ENCODE data around the gene CCDC33.

Gene CCDC33

DNA sequence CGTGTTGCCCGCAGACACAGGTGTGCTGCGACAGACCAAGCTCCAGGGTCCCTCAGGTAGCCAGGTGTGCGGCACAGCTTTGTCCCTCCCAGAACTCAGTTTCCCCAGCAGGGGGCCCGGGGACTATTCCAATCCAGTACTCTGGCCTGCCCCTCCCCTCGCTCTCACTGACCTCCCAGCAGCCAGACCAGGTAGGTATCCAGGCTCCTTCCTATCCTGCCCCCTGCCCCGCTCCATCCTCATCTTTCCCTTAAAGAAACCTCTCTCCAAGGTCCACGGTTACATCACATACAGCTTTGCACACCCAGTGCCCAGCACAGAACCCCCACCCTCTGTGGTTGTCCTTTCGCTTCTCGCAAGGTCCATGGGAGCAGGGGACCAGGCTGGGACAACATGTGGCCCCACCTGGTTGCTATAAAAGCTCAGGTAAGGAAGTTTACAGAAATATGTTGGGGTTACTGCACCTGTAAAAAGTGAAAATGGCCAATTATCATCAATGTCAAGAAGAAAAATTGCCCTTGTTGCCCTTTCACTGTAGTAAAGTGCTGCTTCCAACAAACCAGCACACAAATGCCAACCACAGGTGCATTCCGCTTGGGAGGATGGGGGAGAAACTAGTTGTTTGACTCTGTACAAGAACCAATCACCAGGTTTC lies 138.6 kb downstream of the CCDC33 start:
- H3K4me2 ChIP-seq = peak overlapping the region; percentile 98
- H3K4me3 ChIP-seq = peak overlapping the region; percentile 72
- TF ChIP-seq Cebpa-rat (IDR thresholded peaks at IDR 0.05) = no peak
- H3K36me3 ChIP-seq = no peaks in the 10 kb centered on the region
- peak overlapping the region; percentile 67; the same call in 1 of the 2 replicates for H3K9ac ChIP-seq
- H3K4me1 ChIP-seq = peaks cover 34% of the 10 kb centered on the region
- H3K27ac ChIP-seq = no peak overlapping the region
- H3K9me3 ChIP-seq = no peaks in the 10 kb centered on the region
- H3K27me3 ChIP-seq = no peaks in the 10 kb centered on the region
- H4K20me1 ChIP-seq = peaks cover 5% of the 10 kb centered on the region; the same call in 1 of the 2 replicates

DNA sequence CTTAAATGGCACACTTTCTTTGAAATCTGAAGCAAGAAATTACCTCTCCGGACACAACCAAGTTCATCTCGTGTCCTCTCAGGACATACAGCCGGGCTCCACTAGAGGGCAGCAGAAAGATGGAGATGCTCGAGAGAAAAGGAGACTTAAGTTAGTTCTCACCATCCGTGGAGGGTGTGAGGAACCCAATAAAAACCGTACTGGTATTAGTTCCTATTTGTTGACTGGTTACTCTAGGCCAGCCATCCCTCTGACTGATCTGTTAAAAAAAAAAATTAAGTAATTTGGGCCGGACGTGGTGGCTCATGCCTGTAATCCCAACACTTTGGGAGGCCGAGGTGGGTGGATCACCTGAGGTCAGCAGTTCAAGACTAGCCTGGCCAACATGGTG lies 139.2 kb downstream of the CCDC33 start:
- TF ChIP-seq Cebpa-rat (IDR thresholded peaks at IDR 0.05) = no peak
- Histone ChIP-seq H3K9me3 (no peaks in the 10 kb centered on the region), H4K20me1 (peaks cover 5% of the 10 kb centered on the region; the same call in 1 of the 2 replicates), H3K27me3 (no peaks in the 10 kb centered on the region), H3K27ac (no peak overlapping the region), H3K36me3 (no peaks in the 10 kb centered on the region), H3K4me2 (peak overlapping the region; percentile 98), H3K4me3 (no peak overlapping the region), H3K4me1 (peaks cover 35% of the 10 kb centered on the region), H3K9ac (no peak overlapping the region)

DNA sequence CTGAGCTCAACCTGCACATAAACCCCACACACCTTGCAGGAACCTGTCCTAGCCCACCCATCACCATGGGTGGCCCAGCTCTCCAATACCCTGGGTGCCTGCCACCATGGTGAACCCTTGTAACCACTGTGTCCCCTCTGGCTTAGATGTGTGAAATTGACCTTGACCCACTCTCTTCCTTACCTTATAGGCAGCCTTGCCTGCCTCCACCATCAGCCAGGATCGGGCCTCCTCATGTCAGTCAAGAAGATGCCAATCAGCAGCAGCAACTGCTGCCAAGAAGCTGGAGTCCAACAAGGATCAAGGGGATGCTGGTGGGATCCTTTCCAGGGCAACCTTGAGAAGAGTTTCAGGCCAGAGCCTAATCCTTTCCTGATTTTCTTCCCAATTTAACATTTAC lies 140.1 kb downstream of the CCDC33 start:
- Histone ChIP-seq H3K9me3 (no peaks in the 10 kb centered on the region), H3K4me2 (no peak overlapping the region), H3K36me3 (no peaks in the 10 kb centered on the region), H3K9ac (no peak overlapping the region), H4K20me1 (peaks cover 5% of the 10 kb centered on the region; the same call in 1 of the 2 replicates), H3K27me3 (no peaks in the 10 kb centered on the region), H3K27ac (no peak overlapping the region), H3K4me3 (no peak overlapping the region), H3K4me1 (peaks cover 35% of the 10 kb centered on the region)
- TF ChIP-seq Cebpa-rat (IDR thresholded peaks at IDR 0.05) = no peak

DNA sequence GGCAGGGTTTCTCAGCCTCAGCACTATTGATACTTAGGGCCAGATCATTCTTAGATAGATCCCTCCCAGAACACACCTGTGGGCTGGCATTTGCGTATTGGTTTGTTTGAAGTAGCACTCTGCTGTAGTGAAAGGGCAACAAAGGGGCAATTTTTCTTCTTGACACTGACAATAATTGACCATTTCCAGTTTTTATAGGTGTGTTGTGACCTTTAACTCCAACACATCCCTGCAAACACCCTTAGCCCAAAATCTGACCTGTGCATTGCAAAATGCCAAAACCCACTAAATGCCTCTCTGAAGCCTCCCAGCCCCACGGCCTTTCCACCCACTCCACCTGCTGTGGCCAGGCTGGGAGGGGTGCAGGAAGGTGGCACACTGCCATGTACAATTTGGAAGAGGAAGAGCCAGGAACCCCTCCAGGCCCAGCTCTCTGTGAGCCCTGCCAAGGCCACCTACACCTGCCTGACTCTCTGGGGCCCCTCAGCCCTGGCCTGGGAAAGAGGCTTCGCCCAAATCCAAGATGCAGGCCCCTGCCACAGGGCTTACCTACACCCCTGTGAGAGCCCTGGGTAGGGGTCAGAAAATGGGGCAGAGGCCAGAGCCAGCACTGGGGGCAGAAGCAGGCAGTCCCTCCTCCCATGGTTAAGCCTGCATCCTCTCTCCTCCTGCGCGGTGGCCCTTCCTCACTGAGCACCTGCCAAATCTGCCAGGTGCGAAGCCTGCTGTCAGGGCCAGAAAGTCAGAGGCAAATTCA lies 140.9 kb downstream of the CCDC33 start:
- no peaks in the 10 kb centered on the region for H3K9me3 ChIP-seq

DNA sequence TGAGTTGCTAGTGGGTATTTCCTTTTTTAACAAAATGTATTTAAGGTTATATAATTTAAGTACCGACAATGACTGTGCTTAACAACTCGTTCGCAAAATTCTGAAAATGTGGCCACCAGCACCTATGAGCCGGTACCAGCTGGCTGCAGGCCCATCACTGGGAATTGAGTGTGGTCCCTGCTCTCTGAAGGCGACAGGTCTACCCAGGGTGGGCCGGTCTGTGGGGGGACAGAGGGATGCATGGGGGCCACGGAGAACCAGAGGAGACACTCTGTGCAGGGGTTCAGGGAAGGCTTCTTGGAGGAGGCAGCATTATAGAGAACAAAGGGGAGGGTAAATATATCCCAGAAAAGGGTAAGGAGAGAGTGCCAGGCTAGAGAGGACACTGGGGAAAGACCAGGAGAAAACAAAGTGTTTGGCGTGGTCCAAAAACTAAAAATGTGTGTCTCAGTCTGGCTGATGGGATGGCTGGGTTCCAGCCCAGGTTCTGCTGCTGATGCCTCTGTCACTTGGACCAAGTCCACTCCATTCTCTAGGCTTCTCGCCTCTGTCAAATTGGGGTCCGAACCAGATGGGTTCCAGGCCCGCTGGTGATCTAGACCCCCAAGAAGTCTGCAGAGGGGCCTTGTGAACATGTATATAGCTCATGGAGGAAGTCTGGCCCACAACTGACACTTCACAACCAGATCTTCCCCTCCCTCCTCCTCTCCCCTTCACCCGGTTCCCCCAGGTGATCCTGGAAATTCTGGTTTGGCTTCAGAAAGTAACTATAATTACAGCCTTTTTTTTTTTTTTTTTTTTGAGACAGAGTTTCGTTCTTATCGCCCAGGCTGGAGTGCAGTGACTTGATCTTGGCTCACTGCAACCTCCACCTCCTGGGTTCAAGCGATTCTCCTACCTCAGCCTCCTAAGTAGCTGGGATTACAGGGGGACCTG lies 142.0 kb downstream of the CCDC33 start:
- H3K9ac ChIP-seq = no peak overlapping the region
- H4K20me1 ChIP-seq = peaks cover 5% of the 10 kb centered on the region; the same call in 1 of the 2 replicates
- no peaks in the 10 kb centered on the region for H3K27me3 ChIP-seq
- H3K36me3 ChIP-seq = no peaks in the 10 kb centered on the region
- peak overlapping the region; percentile 78 for H3K4me2 ChIP-seq
- H3K4me1 ChIP-seq = peaks cover 45% of the 10 kb centered on the region
- H3K27ac ChIP-seq = no peak overlapping the region
- H3K9me3 ChIP-seq = no peaks in the 10 kb centered on the region
- no peak overlapping the region for H3K4me3 ChIP-seq
- no peak for TF ChIP-seq Cebpa-rat (IDR thresholded peaks at IDR 0.05)

More for the DNA sequence above, 140.9 kb downstream of the CCDC33 start:
- H3K4me1 ChIP-seq = peaks cover 35% of the 10 kb centered on the region
- H3K9ac ChIP-seq = no peak overlapping the region
- no peak overlapping the region for H3K4me3 ChIP-seq
- H3K27ac ChIP-seq = no peak overlapping the region
- H4K20me1 ChIP-seq = peaks cover 5% of the 10 kb centered on the region; the same call in 1 of the 2 replicates
- no peaks in the 10 kb centered on the region for H3K27me3 ChIP-seq
- no peaks in the 10 kb centered on the region for H3K36me3 ChIP-seq
- no peak for TF ChIP-seq Cebpa-rat (IDR thresholded peaks at IDR 0.05)
- H3K4me2 ChIP-seq = no peak overlapping the region

DNA sequence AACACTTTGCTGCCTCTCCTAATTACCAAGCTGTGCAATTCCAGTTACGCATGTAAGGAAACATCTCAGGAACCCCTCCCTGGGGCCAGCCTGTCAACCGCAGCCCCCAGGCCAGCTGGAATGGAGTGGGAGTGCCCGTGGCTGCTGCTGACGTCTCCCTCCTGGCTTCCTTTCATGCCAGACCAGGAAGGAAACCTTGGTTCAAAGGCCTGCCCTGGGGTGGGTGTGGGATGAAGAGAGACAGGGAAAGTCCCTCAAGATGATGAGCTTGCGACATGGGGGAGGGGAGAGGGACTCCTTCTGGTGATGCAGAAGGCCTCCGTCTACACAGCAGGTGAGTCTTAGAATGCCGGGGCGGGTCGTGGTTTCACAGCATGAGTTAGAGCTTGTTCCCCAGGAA lies 142.7 kb downstream of the CCDC33 start:
- Histone ChIP-seq H3K9ac (no peak overlapping the region), H3K4me3 (no peak overlapping the region), H3K9me3 (no peaks in the 10 kb centered on the region), H3K4me2 (peak overlapping the region; percentile 78), H3K36me3 (no peaks in the 10 kb centered on the region), H4K20me1 (peaks cover 5% of the 10 kb centered on the region; the same call in 1 of the 2 replicates), H3K4me1 (peaks cover 47% of the 10 kb centered on the region), H3K27ac (no peak overlapping the region), H3K27me3 (no peaks in the 10 kb centered on the region)
- no peak for TF ChIP-seq Cebpa-rat (IDR thresholded peaks at IDR 0.05)

DNA sequence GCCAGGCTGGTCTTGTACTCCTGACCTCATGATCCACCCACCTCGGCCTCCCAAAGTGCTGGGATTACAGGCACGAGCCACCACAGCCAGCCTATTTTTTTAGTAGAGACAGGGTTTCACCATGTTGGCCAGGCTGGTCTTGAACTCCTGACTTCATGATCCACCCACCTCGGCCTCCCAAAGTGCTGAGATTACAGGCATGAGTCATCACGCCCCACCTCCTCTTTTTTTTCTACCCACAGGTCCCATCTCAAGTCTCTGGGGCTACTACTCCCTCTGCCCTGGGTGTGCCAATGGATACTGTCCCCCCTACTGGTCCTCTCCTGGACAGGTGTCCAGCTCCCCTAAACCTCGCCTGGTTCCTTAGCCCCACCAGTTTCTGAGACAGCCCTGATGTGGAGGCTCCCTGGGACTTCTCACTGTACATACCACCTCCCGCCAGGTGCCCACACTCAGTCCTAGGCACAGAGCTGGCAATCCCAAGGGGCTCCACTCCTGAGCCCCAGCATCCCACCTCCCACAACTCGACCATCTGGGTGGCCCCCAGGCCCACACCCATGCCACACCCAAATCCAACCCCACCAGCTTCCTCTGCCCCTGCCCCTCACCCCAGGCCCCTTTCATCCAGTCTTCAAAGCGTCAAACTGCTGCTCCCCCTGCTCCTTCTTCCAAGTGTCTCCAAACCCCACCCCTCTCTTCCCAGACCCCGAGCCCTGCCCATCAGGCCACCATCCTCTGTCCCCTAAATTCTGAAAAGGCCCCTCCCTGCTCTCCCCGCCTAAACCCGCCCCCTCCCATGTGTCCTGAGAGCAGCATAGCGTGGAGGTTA lies 144.4 kb downstream of the CCDC33 start:
- H3K4me1 ChIP-seq = peaks cover 56% of the 10 kb centered on the region
- no peak overlapping the region for H3K27ac ChIP-seq
- H3K9ac ChIP-seq = no peak overlapping the region
- no peak overlapping the region for H3K4me3 ChIP-seq
- H4K20me1 ChIP-seq = no peaks in the 10 kb centered on the region
- no peak overlapping the region for H3K4me2 ChIP-seq
- no peaks in the 10 kb centered on the region for H3K27me3 ChIP-seq
- no peaks in the 10 kb centered on the region for H3K36me3 ChIP-seq
- H3K9me3 ChIP-seq = no peaks in the 10 kb centered on the region
- TF ChIP-seq Cebpa-rat (IDR thresholded peaks at IDR 0.05) = no peak

DNA sequence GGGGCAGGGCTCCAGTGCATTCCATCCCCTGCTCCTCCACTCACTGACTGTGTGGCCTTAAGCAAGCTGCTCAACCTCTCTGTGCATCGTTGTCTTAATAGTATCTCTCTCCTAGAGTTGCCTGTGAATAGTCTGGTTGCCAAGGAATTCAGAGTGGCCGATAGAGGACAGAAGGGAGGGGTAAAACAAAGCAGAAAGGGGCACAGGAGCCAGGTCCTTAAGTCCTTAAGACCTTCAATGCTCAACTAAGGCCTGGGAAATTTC lies 145.0 kb downstream of the CCDC33 start:
- no peak overlapping the region for H3K27ac ChIP-seq
- H3K36me3 ChIP-seq = no peaks in the 10 kb centered on the region
- H3K4me2 ChIP-seq = no peak overlapping the region
- H4K20me1 ChIP-seq = no peaks in the 10 kb centered on the region
- no peak overlapping the region for H3K9ac ChIP-seq
- no peak overlapping the region for H3K4me3 ChIP-seq
- no peak for TF ChIP-seq Cebpa-rat (IDR thresholded peaks at IDR 0.05)
- H3K9me3 ChIP-seq = no peaks in the 10 kb centered on the region
- H3K4me1 ChIP-seq = peaks cover 61% of the 10 kb centered on the region
- H3K27me3 ChIP-seq = no peaks in the 10 kb centered on the region

DNA sequence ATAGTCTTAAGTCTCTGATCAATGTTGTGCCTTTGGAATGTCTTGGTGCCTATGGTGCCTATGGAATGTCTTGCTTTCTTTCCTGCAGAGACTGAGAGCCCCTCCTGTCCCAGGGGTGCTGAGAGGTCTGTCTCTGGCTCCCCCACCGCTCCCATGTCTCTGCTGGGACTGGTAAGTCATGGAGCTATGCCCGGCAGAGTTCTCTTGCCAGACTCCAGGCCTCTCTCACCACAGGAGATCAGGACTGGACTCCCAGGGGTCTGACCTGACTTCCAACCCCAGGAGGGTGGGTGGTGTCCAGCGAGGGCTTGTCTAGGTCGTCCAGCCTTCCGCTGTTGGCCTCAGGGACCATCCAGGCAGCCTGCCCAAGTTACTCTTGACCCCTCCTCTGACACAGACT lies 145.4 kb downstream of the CCDC33 start:
- Histone ChIP-seq H3K4me2 (no peak overlapping the region), H4K20me1 (no peaks in the 10 kb centered on the region), H3K4me3 (no peak overlapping the region), H3K9ac (no peak overlapping the region), H3K27ac (no peak overlapping the region), H3K4me1 (peaks cover 65% of the 10 kb centered on the region), H3K36me3 (no peaks in the 10 kb centered on the region), H3K9me3 (no peaks in the 10 kb centered on the region), H3K27me3 (no peaks in the 10 kb centered on the region)
- no peak for TF ChIP-seq Cebpa-rat (IDR thresholded peaks at IDR 0.05)

Data from BLaER1 (cell line).